ENCODE results near the gene AGBL4.

DNA sequence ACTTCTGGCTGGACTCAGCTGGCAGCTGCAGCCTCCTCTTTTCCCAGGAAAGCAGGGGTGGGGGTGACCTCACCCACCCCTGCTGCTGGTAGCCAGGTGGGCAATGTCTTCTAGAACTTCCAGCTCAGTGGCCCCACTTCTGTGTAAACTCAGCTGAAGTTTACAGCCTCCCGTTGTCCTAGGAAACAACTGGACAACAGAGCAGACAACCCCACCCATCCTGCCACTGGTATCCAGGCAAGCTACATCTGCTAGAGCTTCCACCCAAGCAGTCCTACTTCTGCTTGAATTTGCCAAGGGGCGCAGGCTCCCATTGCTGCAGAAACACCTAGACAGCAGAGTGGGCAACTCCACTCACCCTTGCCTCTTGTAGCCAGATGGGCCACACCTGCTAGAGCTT, 937.4 kb downstream of the AGBL4 start:
- TF ChIP-seq TAF1 (IDR thresholded peaks at IDR 0.05; ENCODE audit: control insufficient read depth, extremely low read depth, insufficient read depth, low read length, severe bottlenecking) (no peak), KAT2B (IDR thresholded peaks at IDR 0.05; ENCODE audit: low read depth, low read length) (no peak), USF2 (CRISPR knock-in tag; IDR thresholded peaks at IDR 0.05) (no peak), HDAC3 (IDR thresholded peaks at IDR 0.05; ENCODE audit: borderline replicate concordance, partially characterized antibody) (no peak), BMI1 (IDR thresholded peaks at IDR 0.05; ENCODE audit: low read length) (no peak)
